K562 (cell line): ENCODE data around the gene CALU. TPM values are rescaled to one million over a fixed set of nuclear protein-coding genes. Genes with fewer than 3 reads are reported as not detected.
A peak's percentile ranks its signal among the peaks of the same experiment; 100 is the strongest.

Experiments used
- ARHGAP35 ChIP-seq: fragments of 450-650 bp; IDR thresholded peaks from 2 replicates; pipeline ENCODE4 v1.6.1; 2018; ENCODE audit not compliant: partially characterized antibody
- ARID2 ChIP-seq: fragments of 450-650 bp; IDR thresholded peaks from 2 replicates; pipeline ENCODE4 v1.6.1; 2017; ENCODE audit warnings: antibody characterized with exemption, mild to moderate bottlenecking
- DACH1 ChIP-seq: fragments of 450-650 bp; IDR thresholded peaks from 2 replicates; pipeline ENCODE4 v1.6.1; 2018; ENCODE audit not compliant: partially characterized antibody
- ELF2 ChIP-seq: fragments of 250-450 bp; sonication (Bioruptor Pico); IDR thresholded peaks from 2 replicates; pipeline ENCODE4 v1.5.0; 2021; ENCODE audit warnings: mild to moderate bottlenecking
- GTF2A2 ChIP-seq: IDR thresholded peaks from 2 replicates; pipeline ENCODE4 v1.6.1; 2016; ENCODE audit warnings: mild to moderate bottlenecking, missing genetic modification characterization, missing compliant biosample characterization
- JUND ChIP-seq, 2 experiments: IDR thresholded peaks; 2 replicates in 1 of 2; 3 replicates in 1 of 2; pipeline ENCODE4 v1.6.1; 2011; ENCODE audit warnings: borderline replicate concordance in 2 of 2, low read depth in 2 of 2, low read length in 2 of 2, improper control_type of control experiment in 1 of 2, missing biosample characterization in 1 of 2, missing genetic modification characterization in 1 of 2, missing genetic modification reagents in 1 of 2
- KAT8 ChIP-seq: fragments of 450-650 bp; IDR thresholded peaks from 2 replicates; pipeline ENCODE4 v1.6.1; 2016; ENCODE audit warnings: low read depth, mild to moderate bottlenecking
- MIER1 ChIP-seq: fragments of 450-650 bp; IDR thresholded peaks from 2 replicates; pipeline ENCODE4 v1.6.1; 2016; ENCODE audit warnings: antibody characterized with exemption, mild to moderate bottlenecking, low read depth
- NFE2L1 ChIP-seq: fragments of 450-650 bp; IDR thresholded peaks from 2 replicates; pipeline ENCODE4 v1.6.1; 2016; ENCODE audit warnings: missing genetic modification characterization, low read depth, mild to moderate bottlenecking, missing compliant biosample characterization, moderate library complexity, borderline replicate concordance
- PRMT5 ChIP-seq: sonication (generic); formaldehyde crosslinking; IDR thresholded peaks from 2 replicates; pipeline ENCODE4 v1.5.0; 2020; ENCODE audit warnings: missing genetic modification reagents
- RBM25 ChIP-seq: fragments of 200-400 bp; formaldehyde crosslinking; IDR thresholded peaks from 2 replicates; pipeline ENCODE4 v1.6.1; 2018; ENCODE audit warnings: low read length, low read depth, moderate library complexity; ENCODE audit not compliant: severe bottlenecking
- SETDB1 ChIP-seq: IDR thresholded peaks from one replicate; pipeline ENCODE4 v1.6.1; 2012; ENCODE audit warnings: low read length, control low read depth, inconsistent platforms
- SPI1 ChIP-seq: IDR thresholded peaks from 2 replicates; pipeline ENCODE4 v1.6.1; 2011; ENCODE audit warnings: low read depth, low read length, control low read depth, borderline replicate concordance
- STAT5B ChIP-seq: fragments of 250-450 bp; sonication (Bioruptor Pico); IDR thresholded peaks from 2 replicates; pipeline ENCODE4 v1.8.0; 2021; ENCODE audit warnings: mild to moderate bottlenecking, inconsistent platforms
- U2AF1 ChIP-seq: fragments of 200-400 bp; formaldehyde crosslinking; optimal IDR thresholded peaks from 2 replicates; pipeline ENCODE3; 2017; ENCODE audit warnings: mild to moderate bottlenecking, low read depth, low read length, moderate library complexity
- ZMIZ1 ChIP-seq, 2 experiments: fragments of 150-350 bp in 1 of 2; IDR thresholded peaks; 2 replicates each; pipeline ENCODE4 v1.6.1; 2012 to 2016; ENCODE audit warnings: low read depth in 2 of 2, low read length in 2 of 2, mild to moderate bottlenecking in 1 of 2, moderate library complexity in 1 of 2
- ZNF644 ChIP-seq: fragments of 200-800 bp; sonication (Bioruptor generic); IDR thresholded peaks from 2 replicates; pipeline ENCODE4 v1.6.1; 2016; ENCODE audit warnings: low read depth, missing genetic modification characterization, missing compliant biosample characterization
- ZNF764 ChIP-seq: fragments of 250-450 bp; sonication (Bioruptor Pico); IDR thresholded peaks from 2 replicates; pipeline ENCODE4 v1.4.0; 2020; ENCODE audit warnings: low read depth, mild to moderate bottlenecking, moderate library complexity
- polyA plus RNA-seq, 8 experiments: library from polyadenylated mRNA; depleted of rRNA in 4 of 8; stranded (reverse) in 5 of 8; unstranded in 3 of 8; fragments of >200 nt; fragmentation: Nextera tagmentation in 2 of 8; fragmentation: Illumina TruSeq in 1 of 8; extraction: Ambion mirVana in 2 of 8; extraction: Trizol in 1 of 8; gene quantifications; 2 replicates each; pipeline versions ENCODE4 v1.2.1 to v1.2.3, GENCODE V29; 2011 to 2014; ENCODE audit warnings: inconsistent platforms in 1 of 8, missing spikeins in 1 of 8
- total RNA-seq, 7 experiments: library from RNA; depleted of rRNA in 6 of 7; stranded (reverse); fragments of >200 nt in 6 of 7; fragmentation: Illumina TruSeq in 2 of 7; extraction: Trizol in 2 of 7; gene quantifications; 2 replicates each; pipeline versions ENCODE4 v1.2.1 to v1.2.3, GENCODE V29; 2011 to 2021; ENCODE audit warnings: low replicate concordance in 1 of 7
- TF ChIP-seq, protein P1 (sequence below): fragments of 250-450 bp; sonication (Bioruptor Pico); IDR thresholded peaks from 2 replicates; pipeline ENCODE4 v1.4.0; 2020; ENCODE audit warnings: mild to moderate bottlenecking, moderate library complexity
- TF ChIP-seq, protein P2 (sequence below), 2 experiments: fragments of 200-800 bp in 1 of 2; sonication (Bioruptor generic) in 1 of 2; sonication (generic) in 1 of 2; formaldehyde crosslinking in 1 of 2; IDR thresholded peaks in 1 of 2; conservative IDR thresholded peaks in 1 of 2; 2 replicates each; pipeline versions ENCODE4 v1.5.0 to v1.6.1; 2016 to 2020; ENCODE audit warnings: missing compliant biosample characterization in 1 of 2, missing genetic modification characterization in 1 of 2, missing genetic modification reagents in 1 of 2

CALU gene
- total and polyA plus RNA-seq, 9 of the 15 experiments (the other 6 are each of a cell fraction or from before 2014, with no cell fraction given) = 166 to 286 (median 215) TPM

DNA sequence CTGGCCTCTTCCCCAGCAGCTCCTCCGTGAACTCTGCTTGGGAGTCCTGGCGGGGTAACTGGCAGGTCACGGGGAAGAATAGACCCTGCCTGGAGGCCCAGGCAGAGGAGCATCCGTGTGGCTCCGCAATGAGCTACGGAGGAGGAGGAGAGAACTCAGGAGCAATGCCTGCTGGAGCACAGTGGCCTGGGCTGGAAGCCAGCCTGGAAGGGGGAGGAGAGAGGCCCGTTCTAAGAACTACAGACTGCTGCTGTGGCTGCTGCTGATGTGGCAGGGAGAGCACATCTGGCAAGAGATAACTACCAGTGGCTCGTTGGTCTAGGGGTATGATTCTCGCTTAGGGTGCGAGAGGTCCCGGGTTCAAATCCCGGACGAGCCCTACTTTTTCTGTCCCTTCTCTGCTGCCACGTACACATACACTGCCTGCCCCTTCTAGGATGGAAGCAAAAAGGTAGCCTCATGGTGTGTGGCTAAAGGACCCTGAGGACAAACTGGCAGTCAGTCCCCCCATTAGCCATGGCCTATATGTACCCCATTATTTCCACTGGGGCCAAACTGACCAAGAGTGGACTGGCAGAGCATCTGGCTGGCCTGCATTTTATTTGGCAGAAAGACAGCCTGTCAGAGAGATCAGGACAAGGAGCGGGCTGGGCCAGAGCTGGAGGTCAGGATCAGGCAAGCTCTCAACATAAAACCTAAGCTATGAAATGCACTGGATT, 44.1 kb downstream of the CALU start (continued):
- no peak; the same call in 1 of the 2 replicates for TF ChIP-seq ZNF764
- TF ChIP-seq SPI1 = no peak
- TF ChIP-seq RBM25 = no peak
- no peak for TF ChIP-seq SETDB1
- TF ChIP-seq MIER1 = peak; percentile 44; the same call in 1 of the 2 replicates
- TF ChIP-seq ELF2 = no peak
- peak; percentile 98 for TF ChIP-seq DACH1
- TF ChIP-seq ZMIZ1 (IDR thresholded peaks at IDR 0.05; ENCODE audit: low read depth in 2 of 2, low read length in 2 of 2) = peak; percentile 4 to 60; a peak in 2 of 4 replicates
- TF ChIP-seq GTF2A2 (tag) = no peak
- TF ChIP-seq ZNF644 = 0 out of 2 replicates have a peak, but pooled peaks have one; percentile 27
- TF ChIP-seq ARHGAP35 = no peak
- no peak for TF ChIP-seq PRMT5 (CRISPR knock-in tag)
- TF ChIP-seq JUND (IDR thresholded peaks at IDR 0.05; ENCODE audit: borderline replicate concordance, low read depth, low read length) = peak; percentile 84
- peak; percentile 46; the same call in 2 of the 3 replicates for TF ChIP-seq JUND (tag; IDR thresholded peaks at IDR 0.05; ENCODE audit: borderline replicate concordance, low read depth, low read length)
- TF ChIP-seq, protein P1, sequence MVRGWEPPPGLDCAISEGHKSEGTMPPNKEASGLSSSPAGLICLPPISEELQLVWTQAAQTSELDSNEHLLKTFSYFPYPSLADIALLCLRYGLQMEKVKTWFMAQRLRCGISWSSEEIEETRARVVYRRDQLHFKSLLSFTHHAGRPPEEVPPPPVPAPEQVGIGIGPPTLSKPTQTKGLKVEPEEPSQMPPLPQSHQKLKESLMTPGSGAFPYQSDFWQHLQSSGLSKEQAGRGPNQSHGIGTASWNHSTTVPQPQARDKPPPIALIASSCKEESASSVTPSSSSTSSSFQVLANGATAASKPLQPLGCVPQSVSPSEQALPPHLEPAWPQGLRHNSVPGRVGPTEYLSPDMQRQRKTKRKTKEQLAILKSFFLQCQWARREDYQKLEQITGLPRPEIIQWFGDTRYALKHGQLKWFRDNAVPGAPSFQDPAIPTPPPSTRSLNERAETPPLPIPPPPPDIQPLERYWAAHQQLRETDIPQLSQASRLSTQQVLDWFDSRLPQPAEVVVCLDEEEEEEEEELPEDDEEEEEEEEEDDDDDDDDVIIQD (CRISPR knock-in tag) = no peak
- TF ChIP-seq, protein P2, sequence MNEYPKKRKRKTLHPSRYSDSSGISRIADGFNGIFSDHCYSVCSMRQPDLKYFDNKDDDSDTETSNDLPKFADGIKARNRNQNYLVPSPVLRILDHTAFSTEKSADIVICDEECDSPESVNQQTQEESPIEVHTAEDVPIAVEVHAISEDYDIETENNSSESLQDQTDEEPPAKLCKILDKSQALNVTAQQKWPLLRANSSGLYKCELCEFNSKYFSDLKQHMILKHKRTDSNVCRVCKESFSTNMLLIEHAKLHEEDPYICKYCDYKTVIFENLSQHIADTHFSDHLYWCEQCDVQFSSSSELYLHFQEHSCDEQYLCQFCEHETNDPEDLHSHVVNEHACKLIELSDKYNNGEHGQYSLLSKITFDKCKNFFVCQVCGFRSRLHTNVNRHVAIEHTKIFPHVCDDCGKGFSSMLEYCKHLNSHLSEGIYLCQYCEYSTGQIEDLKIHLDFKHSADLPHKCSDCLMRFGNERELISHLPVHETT (CRISPR knock-in tag; conservative IDR thresholded peaks at IDR 0.05 in 1 of 2, IDR thresholded peaks at IDR 0.05 in 1 of 2) = no peak
- no peak for TF ChIP-seq STAT5B (CRISPR knock-in tag)
- TF ChIP-seq NFE2L1 (tag) = no peak
- TF ChIP-seq KAT8 = no peak
- 0 out of 2 replicates have a peak, but pooled peaks have one; percentile 14 for TF ChIP-seq ARID2
- TF ChIP-seq U2AF1 = no peak
